RWPE1 (cell line): ENCODE data around the gene UBE2F.

Source experiments
- CTCF ChIA-PET: fragments of 350-600 bp; sonication (Branson Sonifier 250); formaldehyde crosslinking; extraction: SDS; loops from one replicate; lab custom pipeline; 2021; lab: Yijun Ruan, JAX
- POLR2A ChIA-PET: fragments of 400-600 bp; formaldehyde crosslinking; extraction: SDS; loops from one replicate; lab custom pipeline; 2020; ENCODE audit warnings: antibody characterized with exemption; ENCODE audit not compliant: low non-redundant PET; lab: Yijun Ruan, JAX
- DNase-seq: peaks from one replicate; pipeline ENCODE4 v3.0.0; 2012; ENCODE audit warnings: low spot score
- H3K27ac ChIP-seq: fragments of 450-650 bp; 2 replicates; pipeline ENCODE4 v1.5.1; 2017
- TF ChIP-seq, protein P1 (sequence below): fragments of 450-650 bp; conservative IDR thresholded peaks from 2 replicates; pipeline ENCODE4 v1.5.1; 2017; ENCODE audit warnings: low read depth, mild to moderate bottlenecking

The UBE2F gene

DNA sequence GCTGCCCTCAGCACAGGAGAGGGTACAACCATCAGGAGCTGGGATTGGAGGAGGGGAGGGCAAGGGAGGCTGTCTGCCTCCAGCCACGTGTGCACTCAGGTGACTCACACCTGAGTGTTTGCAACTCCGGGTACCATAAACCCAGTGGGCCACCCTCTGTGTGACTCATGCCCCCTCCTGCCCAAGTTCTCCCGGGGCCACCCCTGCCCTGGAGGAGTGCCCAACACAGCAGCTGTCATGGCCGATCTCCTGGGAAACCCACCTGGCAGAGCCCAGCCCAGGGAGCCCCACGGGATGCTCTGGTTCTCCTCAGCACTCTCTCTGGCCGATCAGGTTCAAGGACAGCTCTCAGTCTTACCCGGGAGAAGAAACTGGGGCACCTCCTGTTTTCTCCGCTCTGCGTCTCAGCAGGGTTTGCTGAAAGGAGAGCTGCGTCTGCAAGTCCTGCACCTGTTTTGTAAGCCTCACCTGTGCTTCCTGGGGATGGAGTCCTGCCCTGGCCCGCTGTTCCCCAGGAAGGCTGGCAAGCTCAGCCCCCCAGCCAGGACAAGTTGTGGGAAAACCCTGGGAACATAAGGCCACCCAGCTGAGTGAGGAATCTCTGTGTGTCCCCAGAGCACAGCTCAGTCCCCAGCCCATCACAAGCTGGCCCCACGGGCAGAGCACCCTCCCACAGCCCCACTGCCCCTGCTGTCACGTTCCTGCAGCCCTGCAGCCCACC lies 44.0 kb upstream of the UBE2F start:
- POLR2A ChIA-PET, result no interaction called here
- TF ChIP-seq, protein P1, sequence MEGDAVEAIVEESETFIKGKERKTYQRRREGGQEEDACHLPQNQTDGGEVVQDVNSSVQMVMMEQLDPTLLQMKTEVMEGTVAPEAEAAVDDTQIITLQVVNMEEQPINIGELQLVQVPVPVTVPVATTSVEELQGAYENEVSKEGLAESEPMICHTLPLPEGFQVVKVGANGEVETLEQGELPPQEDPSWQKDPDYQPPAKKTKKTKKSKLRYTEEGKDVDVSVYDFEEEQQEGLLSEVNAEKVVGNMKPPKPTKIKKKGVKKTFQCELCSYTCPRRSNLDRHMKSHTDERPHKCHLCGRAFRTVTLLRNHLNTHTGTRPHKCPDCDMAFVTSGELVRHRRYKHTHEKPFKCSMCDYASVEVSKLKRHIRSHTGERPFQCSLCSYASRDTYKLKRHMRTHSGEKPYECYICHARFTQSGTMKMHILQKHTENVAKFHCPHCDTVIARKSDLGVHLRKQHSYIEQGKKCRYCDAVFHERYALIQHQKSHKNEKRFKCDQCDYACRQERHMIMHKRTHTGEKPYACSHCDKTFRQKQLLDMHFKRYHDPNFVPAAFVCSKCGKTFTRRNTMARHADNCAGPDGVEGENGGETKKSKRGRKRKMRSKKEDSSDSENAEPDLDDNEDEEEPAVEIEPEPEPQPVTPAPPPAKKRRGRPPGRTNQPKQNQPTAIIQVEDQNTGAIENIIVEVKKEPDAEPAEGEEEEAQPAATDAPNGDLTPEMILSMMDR, result no peak
- CTCF ChIA-PET, result interaction anchor here (0.5 to 1.6 kb wide), 11 partner anchors 9 to 247 kb away, joined by 3 to 9 read pairs (median 4); no protein-coding TSS in a partner anchor
- peak; percentile 85 for DNase-seq
- H3K27ac ChIP-seq, result peak overlapping the region; percentile 78

DNA sequence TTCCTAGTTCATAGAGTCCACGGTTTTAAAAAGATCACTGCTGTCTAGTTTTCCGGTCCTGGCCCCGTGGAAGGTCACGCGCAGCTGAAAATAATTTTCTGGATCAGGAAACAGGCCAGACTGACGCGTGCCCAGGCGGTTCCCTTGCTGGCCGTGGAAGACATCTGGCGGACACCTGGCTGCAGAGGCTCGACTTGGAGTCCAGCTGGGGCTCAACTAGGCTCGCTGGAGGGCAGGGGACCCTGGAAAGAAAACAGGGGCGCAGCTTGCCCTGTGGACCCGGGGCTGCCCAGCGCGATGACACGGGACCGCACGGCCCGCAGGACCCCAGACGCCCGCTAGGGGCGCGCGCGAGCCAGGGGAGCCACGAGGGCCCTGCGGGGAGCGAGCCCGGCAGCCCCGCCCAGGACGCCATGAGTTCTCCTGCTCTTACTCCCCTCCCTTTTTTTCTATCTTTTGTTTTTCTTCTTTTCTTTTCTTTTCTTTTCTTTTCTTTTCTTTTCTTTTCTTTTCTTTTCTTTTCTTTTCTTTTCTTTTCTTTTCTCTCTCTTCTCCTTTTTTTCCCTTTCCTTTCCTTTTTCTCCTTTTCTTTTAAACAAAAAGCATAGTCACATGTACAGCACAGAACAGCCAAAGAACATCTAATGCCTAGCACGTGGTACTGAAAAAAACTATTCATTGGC lies 43.2 kb upstream of the UBE2F start:
- peak overlapping the region; percentile 78 for H3K27ac ChIP-seq
- POLR2A ChIA-PET, result interaction anchor here (0.6 kb wide), 1 partner anchor 246 kb away, joined by 3 read pairs; no protein-coding TSS in a partner anchor
- peak; percentile 80 for DNase-seq
- CTCF ChIA-PET, result interaction anchor here (0.5 to 1.6 kb wide), 11 partner anchors 10 to 246 kb away, joined by 3 to 9 read pairs (median 4); no protein-coding TSS in a partner anchor
- TF ChIP-seq, protein P1, result peak; percentile 94

DNA sequence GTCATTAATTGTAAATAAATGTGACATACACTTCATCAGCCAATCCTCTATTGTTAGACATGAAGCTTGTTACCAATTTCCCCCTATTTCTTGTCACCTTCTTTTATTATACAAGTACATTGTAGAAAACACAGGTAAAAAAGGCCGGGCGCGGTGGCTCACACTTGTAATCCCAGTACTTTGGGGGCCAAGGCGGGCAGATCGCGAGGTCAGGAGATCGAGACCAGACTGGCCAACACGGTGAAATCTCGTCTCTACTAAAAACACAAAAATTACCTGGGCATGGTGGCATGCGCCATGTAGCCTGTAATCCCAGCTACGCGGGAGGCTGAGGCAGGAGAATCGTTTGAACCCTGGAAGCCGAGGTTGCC lies 42.7 kb upstream of the UBE2F start:
- DNase-seq, result no peak
- H3K27ac ChIP-seq, result peak overlapping the region; percentile 78
- ChIA-PET CTCF (no interaction called here), POLR2A (interaction anchor here (0.6 kb wide), 1 partner anchor 246 kb away, joined by 3 read pairs; no protein-coding TSS in a partner anchor)
- TF ChIP-seq, protein P1, result no peak

DNA sequence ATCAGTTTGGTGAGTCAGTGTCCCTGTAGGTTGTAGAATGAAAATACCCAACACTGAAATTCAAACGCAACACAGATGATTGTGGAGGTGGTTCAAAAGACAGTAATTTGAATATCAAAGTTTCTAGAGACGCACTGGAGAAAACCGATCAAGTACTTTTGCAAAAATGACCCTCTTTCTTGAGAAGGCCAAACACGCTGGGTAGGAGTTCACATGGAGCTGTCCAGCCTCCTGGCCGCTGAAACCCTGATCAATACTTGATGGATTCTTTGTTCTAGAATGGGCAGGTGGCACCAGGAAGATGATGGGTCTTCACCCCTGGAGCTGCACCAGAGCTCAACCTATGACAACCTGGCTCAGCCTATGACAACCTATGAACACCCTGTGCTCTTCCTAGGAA lies 39.7 kb upstream of the UBE2F start:
- CTCF ChIA-PET, result no interaction called here
- POLR2A ChIA-PET, result no interaction called here

DNA sequence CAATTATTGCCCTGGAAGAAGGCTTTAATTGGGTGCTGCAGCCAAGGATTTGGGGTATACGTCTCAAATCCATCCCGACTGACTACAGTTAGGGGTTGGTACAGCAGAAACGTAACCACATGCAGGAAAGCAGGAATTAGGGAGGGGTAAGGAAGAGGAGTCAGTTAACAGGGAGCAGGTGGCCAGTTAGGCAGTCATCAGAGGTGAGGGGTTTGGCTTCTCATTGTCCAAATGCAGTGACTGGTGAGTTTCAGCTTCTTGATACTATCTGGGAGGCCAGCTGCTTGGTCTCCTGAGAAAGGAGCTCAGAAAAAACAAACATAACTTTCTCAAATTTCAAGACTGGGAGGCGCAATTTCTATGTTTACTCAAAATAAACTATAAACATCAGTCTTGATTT lies 38.8 kb upstream of the UBE2F start:
- POLR2A ChIA-PET, result no interaction called here
- CTCF ChIA-PET, result no interaction called here

More for the DNA sequence above, 39.7 kb upstream of the UBE2F start:
- H3K27ac ChIP-seq, result no peak overlapping the region
- TF ChIP-seq, protein P1, result no peak
- peak; percentile 8 for DNase-seq

DNA sequence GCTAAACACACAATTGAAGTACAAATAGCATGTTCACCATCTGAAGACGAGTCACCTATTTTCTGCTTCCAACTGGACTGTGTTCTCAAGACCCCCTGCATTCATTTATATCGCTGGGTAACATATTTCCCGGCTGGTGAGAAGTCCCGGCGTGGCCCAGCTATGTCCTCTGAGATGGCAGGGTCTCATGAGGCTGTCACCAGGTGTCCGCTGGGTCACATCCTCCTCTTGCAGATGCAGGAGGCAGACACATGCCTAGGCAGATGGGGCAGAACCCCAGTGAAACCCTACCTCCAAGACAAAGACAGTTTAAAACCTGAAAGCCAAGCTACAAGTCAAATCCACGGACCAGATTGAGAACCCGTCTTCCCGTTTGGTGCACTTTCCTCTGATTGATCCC lies 36.8 kb upstream of the UBE2F start:
- ChIA-PET POLR2A (no interaction called here), CTCF (interaction anchor here (0.6 kb wide), 1 partner anchor 202 kb away, joined by 3 read pairs; no protein-coding TSS in a partner anchor)
- no peak for DNase-seq
- TF ChIP-seq, protein P1, result no peak
- no peak overlapping the region for H3K27ac ChIP-seq

More for the DNA sequence above, 38.8 kb upstream of the UBE2F start:
- no peak for DNase-seq
- TF ChIP-seq, protein P1, result no peak
- no peak overlapping the region for H3K27ac ChIP-seq
